GM18502 (cell line): ENCODE results near the gene INO80.
"Not testable (repeated sequence)": the region's sequence is repeated elsewhere in the genome, so short reads cannot be mapped to it uniquely, and the experiment has no call there.

Experiments
- ATAC-seq: cut with Tn5 transposase; IDR thresholded peaks from one replicate; pipeline ENCODE4 v1.9.1; 2021; ENCODE audit warnings: mild to moderate bottlenecking; ENCODE audit not compliant: unreplicated experiment, poor library complexity

INO80 gene

GRCh38 chr15:40976819-40977218 is 139.3 kb downstream of the INO80 start:
- ATAC-seq = no peak

- ATAC-seq = no peak
Observed at GRCh38 chr15:40974879-40975278, 141.2 kb downstream of the INO80 start.

GRCh38 chr15:40969363-40969762 is 146.7 kb downstream of the INO80 start:
- ATAC-seq = no peak

GRCh38 chr15:40968290-40969085 is 147.6 kb downstream of the INO80 start:
- no peak for ATAC-seq

- ATAC-seq = no peak
Observed at GRCh38 chr15:40964634-40965033, 151.4 kb downstream of the INO80 start.

- ATAC-seq = no peak
Observed at GRCh38 chr15:40964006-40964405, 152.1 kb downstream of the INO80 start.

GRCh38 chr15:40963201-40963600 is 152.9 kb downstream of the INO80 start:
- ATAC-seq = no peak

- ATAC-seq = not testable (repeated sequence)
Observed at GRCh38 chr15:40962317-40962716, 153.8 kb downstream of the INO80 start.

- ATAC-seq = not testable (repeated sequence)
Observed at GRCh38 chr15:40961740-40962139, 154.3 kb downstream of the INO80 start.

GRCh38 chr15:40960925-40961324 is 155.2 kb downstream of the INO80 start:
- no peak for ATAC-seq

- no peak for ATAC-seq
Observed at GRCh38 chr15:40960151-40960885, 155.8 kb downstream of the INO80 start.

GRCh38 chr15:40959331-40960141 is 156.5 kb downstream of the INO80 start:
- ATAC-seq = no peak

- no peak for ATAC-seq
Observed at GRCh38 chr15:40958723-40959122, 157.4 kb downstream of the INO80 start.

- no peak for ATAC-seq
Observed at GRCh38 chr15:40958146-40958545, 157.9 kb downstream of the INO80 start.

- ATAC-seq = no peak
Observed at GRCh38 chr15:40957581-40958051, 158.5 kb downstream of the INO80 start.

GRCh38 chr15:40957041-40957555 is 159.0 kb downstream of the INO80 start:
- ATAC-seq = no peak

GRCh38 chr15:40956541-40956982 is 159.5 kb downstream of the INO80 start:
- no peak for ATAC-seq

GRCh38 chr15:40955930-40956540 is 160.0 kb downstream of the INO80 start:
- no peak for ATAC-seq

GRCh38 chr15:40955141-40955903 is 160.8 kb downstream of the INO80 start:
- no peak for ATAC-seq
